HEK293 (cell line): ENCODE measurements around the gene YARS2.

ENCODE experiments used
- CTCF ChIA-PET: fragments of 350-600 bp; formaldehyde crosslinking; extraction: SDS; loops from one replicate; lab custom pipeline; 2021; ENCODE audit warnings: antibody characterized with exemption; lab: Yijun Ruan, JAX
- POLR2A ChIA-PET: fragments of 300-600 bp; formaldehyde crosslinking; extraction: SDS; loops from one replicate; lab custom pipeline; 2020; ENCODE audit warnings: antibody characterized with exemption, inconsistent platforms; lab: Yijun Ruan, JAX
- H3K27ac ChIP-seq: fragments of 200-500 bp; sonication (Bioruptor generic); 2 replicates; pipeline ENCODE4 v1.5.1; 2014; ENCODE audit warnings: low read depth, low read length, control low read depth, inconsistent platforms; ENCODE audit errors: extremely low read depth
- H3K36me3 ChIP-seq, 2 experiments: fragments of 200-500 bp in 1 of 2; sonication (Bioruptor generic) in 1 of 2; 1 replicate in 1 of 2; 2 replicates in 1 of 2; pipeline ENCODE4 v1.5.1; 2014 to 2017; ENCODE audit warnings: inconsistent platforms in 2 of 2, low read length in 2 of 2; ENCODE audit not compliant: control insufficient read depth in 2 of 2, insufficient read depth in 1 of 2
- H3K4me1 ChIP-seq: fragments of 200-500 bp; sonication (Bioruptor generic); 2 replicates; pipeline ENCODE4 v1.5.1; 2014; ENCODE audit warnings: mild to moderate bottlenecking, low read length, inconsistent platforms; ENCODE audit not compliant: control insufficient read depth, insufficient read depth
- H3K4me3 ChIP-seq: 2 replicates; pipeline ENCODE4 v1.5.1; 2011; ENCODE audit warnings: low read depth, mild to moderate bottlenecking, control low read depth, low read length, moderate library complexity
- H3K9me3 ChIP-seq: fragments of 200-500 bp; sonication (Bioruptor generic); 2 replicates; pipeline ENCODE4 v1.5.1; 2014; ENCODE audit warnings: low read depth, low read length, inconsistent platforms; ENCODE audit not compliant: control insufficient read depth, insufficient read depth
- BCL11A ChIP-seq: fragments of 450-650 bp; formaldehyde crosslinking; IDR thresholded peaks from 2 replicates; pipeline ENCODE4 v1.5.1; 2016; ENCODE audit warnings: low read depth, missing biosample characterization, missing genetic modification characterization
- BCL11B ChIP-seq: fragments of 450-650 bp; formaldehyde crosslinking; IDR thresholded peaks from 2 replicates; pipeline ENCODE4 v1.5.1; 2016; ENCODE audit warnings: low read depth, missing biosample characterization, missing genetic modification characterization
- EGR2 ChIP-seq: fragments of 450-650 bp; formaldehyde crosslinking; IDR thresholded peaks from 2 replicates; pipeline ENCODE4 v1.5.1; 2016; ENCODE audit warnings: low read depth, missing biosample characterization, missing genetic modification characterization
- PRDM1 ChIP-seq: fragments of 450-650 bp; formaldehyde crosslinking; IDR thresholded peaks from 2 replicates; pipeline ENCODE4; 2016; ENCODE audit warnings: missing biosample characterization, missing genetic modification characterization
- SALL2 ChIP-seq: fragments of 450-650 bp; formaldehyde crosslinking; IDR thresholded peaks from 2 replicates; pipeline ENCODE4 v1.5.0; 2017; ENCODE audit warnings: missing biosample characterization, mild to moderate bottlenecking, missing genetic modification characterization, borderline replicate concordance
- ZFP69B ChIP-seq: fragments of 450-650 bp; formaldehyde crosslinking; IDR thresholded peaks from 2 replicates; pipeline ENCODE4 v1.5.1; 2016; ENCODE audit warnings: missing biosample characterization, missing genetic modification characterization
- ZNF114 ChIP-seq: fragments of 450-650 bp; formaldehyde crosslinking; IDR thresholded peaks from 2 replicates; pipeline ENCODE4 v1.5.0; 2017; ENCODE audit warnings: missing biosample characterization, missing genetic modification characterization
- ZNF132 ChIP-seq: fragments of 450-650 bp; formaldehyde crosslinking; IDR thresholded peaks from 2 replicates; pipeline ENCODE4 v1.5.1; 2017; ENCODE audit warnings: missing biosample characterization, missing genetic modification characterization, borderline replicate concordance
- ZNF155 ChIP-seq: fragments of 450-650 bp; formaldehyde crosslinking; IDR thresholded peaks from 2 replicates; pipeline ENCODE4 v1.5.1; 2016; ENCODE audit warnings: missing biosample characterization, missing genetic modification characterization
- ZNF157 ChIP-seq: fragments of 450-650 bp; formaldehyde crosslinking; IDR thresholded peaks from 2 replicates; pipeline ENCODE4 v1.5.1; 2016; ENCODE audit warnings: missing biosample characterization, missing genetic modification characterization
- ZNF175 ChIP-seq: fragments of 450-650 bp; formaldehyde crosslinking; IDR thresholded peaks from 2 replicates; pipeline ENCODE4 v1.5.1; 2016; ENCODE audit warnings: missing biosample characterization, missing genetic modification characterization
- ZNF211 ChIP-seq: fragments of 450-650 bp; formaldehyde crosslinking; IDR thresholded peaks from 2 replicates; pipeline ENCODE4 v1.5.1; 2016; ENCODE audit warnings: low read depth, missing biosample characterization, missing genetic modification characterization
- ZNF248 ChIP-seq: fragments of 450-650 bp; formaldehyde crosslinking; IDR thresholded peaks from 2 replicates; pipeline ENCODE4 v1.5.1; 2017; ENCODE audit warnings: missing biosample characterization, missing genetic modification characterization
- ZNF48 ChIP-seq: fragments of 450-650 bp; formaldehyde crosslinking; IDR thresholded peaks from 2 replicates; pipeline ENCODE4 v1.5.1; 2016; ENCODE audit warnings: missing biosample characterization, missing genetic modification characterization
- ZNF530 ChIP-seq: fragments of 450-650 bp; formaldehyde crosslinking; IDR thresholded peaks from 2 replicates; pipeline ENCODE4 v1.5.1; 2016; ENCODE audit warnings: low read depth, missing biosample characterization, missing genetic modification characterization
- ZNF571 ChIP-seq: fragments of 450-650 bp; formaldehyde crosslinking; IDR thresholded peaks from 2 replicates; pipeline ENCODE4 v1.5.0; 2017; ENCODE audit warnings: missing biosample characterization, missing genetic modification characterization
- ZNF629 ChIP-seq: fragments of 450-650 bp; formaldehyde crosslinking; IDR thresholded peaks from 2 replicates; pipeline ENCODE4 v1.5.1; 2017; ENCODE audit warnings: missing biosample characterization, missing genetic modification characterization
- ZNF776 ChIP-seq: fragments of 450-650 bp; formaldehyde crosslinking; IDR thresholded peaks from 2 replicates; pipeline ENCODE4 v1.5.0; 2017; ENCODE audit warnings: missing biosample characterization, missing genetic modification characterization, borderline replicate concordance
- TF ChIP-seq, protein P1 (sequence below): fragments of 450-650 bp; formaldehyde crosslinking; IDR thresholded peaks from 2 replicates; pipeline ENCODE4 v1.5.1; 2016; ENCODE audit warnings: missing biosample characterization, missing genetic modification characterization
- TF ChIP-seq, protein P2 (sequence below): fragments of 450-650 bp; formaldehyde crosslinking; IDR thresholded peaks from 2 replicates; pipeline ENCODE4 v1.5.1; 2016; ENCODE audit warnings: missing biosample characterization, missing genetic modification characterization
- TF ChIP-seq, protein P3 (sequence below): fragments of 450-650 bp; formaldehyde crosslinking; IDR thresholded peaks from 2 replicates; pipeline ENCODE4 v1.5.1; 2016; ENCODE audit warnings: missing biosample characterization, missing genetic modification characterization, low read depth

The YARS2 gene

DNA sequence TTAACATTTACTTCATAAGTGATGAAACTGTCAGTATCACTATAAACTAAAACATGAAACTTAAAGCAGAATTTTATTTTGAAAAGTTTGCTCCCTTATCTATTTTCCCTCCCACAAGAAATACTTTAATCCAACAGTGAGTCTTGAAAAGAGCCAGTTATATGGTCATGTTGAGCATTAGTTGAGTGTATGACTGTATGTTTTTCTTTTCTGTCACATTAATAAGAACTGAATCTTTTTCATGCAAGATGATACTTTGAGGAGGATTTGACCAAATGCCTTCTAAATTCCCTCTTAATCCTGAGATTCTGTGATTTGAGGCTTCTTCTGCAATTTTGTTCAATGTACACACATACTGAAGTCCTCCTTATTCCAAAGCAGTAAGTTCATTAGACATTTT lies 33.7 kb upstream of the YARS2 start:
- ChIA-PET POLR2A (no interaction called here), CTCF (interaction anchor here (0.6 kb wide), 1 partner anchor 69 kb away, joined by 3 read pairs; no protein-coding TSS in a partner anchor)
- H3K9me3 ChIP-seq: no peaks in the 10 kb centered on the region
- TF ChIP-seq, protein P1, sequence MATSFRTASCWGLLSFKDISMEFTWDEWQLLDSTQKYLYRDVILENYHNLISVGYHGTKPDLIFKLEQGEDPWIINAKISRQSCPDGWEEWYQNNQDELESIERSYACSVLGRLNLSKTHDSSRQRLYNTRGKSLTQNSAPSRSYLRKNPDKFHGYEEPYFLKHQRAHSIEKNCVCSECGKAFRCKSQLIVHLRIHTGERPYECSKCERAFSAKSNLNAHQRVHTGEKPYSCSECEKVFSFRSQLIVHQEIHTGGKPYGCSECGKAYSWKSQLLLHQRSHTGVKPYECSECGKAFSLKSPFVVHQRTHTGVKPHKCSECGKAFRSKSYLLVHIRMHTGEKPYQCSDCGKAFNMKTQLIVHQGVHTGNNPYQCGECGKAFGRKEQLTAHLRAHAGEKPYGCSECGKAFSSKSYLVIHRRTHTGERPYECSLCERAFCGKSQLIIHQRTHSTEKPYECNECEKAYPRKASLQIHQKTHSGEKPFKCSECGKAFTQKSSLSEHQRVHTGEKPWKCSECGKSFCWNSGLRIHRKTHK: no peak
- TF ChIP-seq BCL11B (tag by site-specific recombination) (no peak), ZNF571 (tag by site-specific recombination) (no peak), ZNF629 (tag by site-specific recombination) (no peak), ZNF155 (no peak)
- H3K36me3 ChIP-seq: peaks cover 0 to 7% of the 10 kb centered on the region in 2 experiments; a peak in 2 of 3 replicates
- no peak overlapping the region for H3K4me3 ChIP-seq
- no peaks in the 10 kb centered on the region for H3K4me1 ChIP-seq
- H3K27ac ChIP-seq: no peak overlapping the region

DNA sequence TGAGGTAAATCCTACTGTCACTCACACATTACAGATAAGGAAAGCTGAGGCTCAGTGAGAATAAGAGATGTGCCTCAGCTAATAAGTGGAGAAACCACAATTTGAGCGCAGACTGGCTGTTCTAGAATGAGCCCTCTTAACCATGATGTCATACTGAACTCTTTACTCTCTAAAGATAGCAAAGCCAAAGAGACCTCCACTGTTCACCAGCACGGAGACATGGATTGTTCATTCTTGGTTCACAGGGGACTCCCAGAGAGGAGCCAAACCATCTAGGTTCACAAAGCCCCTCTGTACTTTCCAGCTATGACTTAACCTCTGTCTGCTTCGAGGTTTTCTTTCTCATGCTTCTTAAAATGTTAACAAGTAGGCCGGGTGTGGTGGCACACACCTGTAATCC lies 32.7 kb upstream of the YARS2 start:
- no peaks in the 10 kb centered on the region for H3K9me3 ChIP-seq
- CTCF ChIA-PET: no interaction called here
- H3K4me1 ChIP-seq: no peaks in the 10 kb centered on the region

DNA sequence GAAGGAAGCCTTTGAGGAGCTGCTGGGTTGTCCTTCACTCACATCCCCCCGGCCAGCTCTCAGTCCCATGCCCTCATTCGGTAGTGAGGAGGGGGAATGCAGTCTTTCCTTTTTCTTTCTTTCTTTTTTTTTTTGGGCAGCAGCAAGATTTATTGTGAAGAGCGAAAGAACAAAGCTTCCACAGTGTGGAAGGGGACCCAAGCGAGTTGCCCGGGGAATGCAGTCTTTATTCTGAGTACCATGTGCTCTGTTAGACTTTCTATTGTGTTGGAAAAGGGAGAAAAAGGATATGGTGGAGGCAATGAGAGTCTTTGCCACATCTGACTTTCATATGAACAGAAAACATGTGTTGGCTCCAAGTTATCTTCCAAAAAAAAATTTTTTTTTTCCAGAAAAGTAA lies 29.9 kb upstream of the YARS2 start:
- ChIA-PET CTCF (no interaction called here), POLR2A (no interaction called here)
- no peaks in the 10 kb centered on the region for H3K4me1 ChIP-seq
- H3K27ac ChIP-seq: no peak overlapping the region
- no peaks in the 10 kb centered on the region for H3K36me3 ChIP-seq
- no peaks in the 10 kb centered on the region for H3K9me3 ChIP-seq
- H3K4me3 ChIP-seq: no peak overlapping the region
- TF ChIP-seq ZNF48 (tag by site-specific recombination) (no peak), ZNF776 (no peak), ZNF114 (tag by site-specific recombination) (no peak), ZNF157 (tag by site-specific recombination) (no peak), ZNF248 (tag by site-specific recombination) (no peak), EGR2 (tag by site-specific recombination) (no peak), SALL2 (tag by site-specific recombination) (no peak), ZNF132 (tag by site-specific recombination) (no peak), ZFP69B (tag by site-specific recombination) (no peak), ZNF211 (tag by site-specific recombination) (no peak), ZNF175 (tag by site-specific recombination) (no peak), PRDM1 (tag by site-specific recombination) (no peak)
- TF ChIP-seq, protein P2, sequence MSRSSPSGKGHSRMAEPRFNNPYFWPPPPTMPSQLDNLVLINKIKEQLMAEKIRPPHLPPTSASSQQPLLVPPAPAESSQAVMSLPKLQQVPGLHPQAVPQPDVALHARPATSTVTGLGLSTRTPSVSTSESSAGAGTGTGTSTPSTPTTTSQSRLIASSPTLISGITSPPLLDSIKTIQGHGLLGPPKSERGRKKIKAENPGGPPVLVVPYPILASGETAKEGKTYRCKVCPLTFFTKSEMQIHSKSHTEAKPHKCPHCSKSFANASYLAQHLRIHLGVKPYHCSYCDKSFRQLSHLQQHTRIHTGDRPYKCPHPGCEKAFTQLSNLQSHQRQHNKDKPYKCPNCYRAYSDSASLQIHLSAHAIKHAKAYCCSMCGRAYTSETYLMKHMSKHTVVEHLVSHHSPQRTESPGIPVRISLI: no peak

More for the DNA sequence above, 32.7 kb upstream of the YARS2 start:
- POLR2A ChIA-PET: no interaction called here
- peaks cover 0 to 7% of the 10 kb centered on the region in 2 experiments; a peak in 2 of 3 replicates for H3K36me3 ChIP-seq
- no peak overlapping the region for H3K27ac ChIP-seq
- TF ChIP-seq ZNF530 (tag by site-specific recombination): no peak
- TF ChIP-seq BCL11A (tag by site-specific recombination): no peak
- TF ChIP-seq, protein P3, sequence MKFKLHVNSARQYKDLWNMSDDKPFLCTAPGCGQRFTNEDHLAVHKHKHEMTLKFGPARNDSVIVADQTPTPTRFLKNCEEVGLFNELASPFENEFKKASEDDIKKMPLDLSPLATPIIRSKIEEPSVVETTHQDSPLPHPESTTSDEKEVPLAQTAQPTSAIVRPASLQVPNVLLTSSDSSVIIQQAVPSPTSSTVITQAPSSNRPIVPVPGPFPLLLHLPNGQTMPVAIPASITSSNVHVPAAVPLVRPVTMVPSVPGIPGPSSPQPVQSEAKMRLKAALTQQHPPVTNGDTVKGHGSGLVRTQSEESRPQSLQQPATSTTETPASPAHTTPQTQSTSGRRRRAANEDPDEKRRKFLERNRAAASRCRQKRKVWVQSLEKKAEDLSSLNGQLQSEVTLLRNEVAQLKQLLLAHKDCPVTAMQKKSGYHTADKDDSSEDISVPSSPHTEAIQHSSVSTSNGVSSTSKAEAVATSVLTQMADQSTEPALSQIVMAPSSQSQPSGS (tag by site-specific recombination): 0 out of 2 replicates have a peak, but pooled peaks have one; percentile 14
- no peak overlapping the region for H3K4me3 ChIP-seq
